T-helper 2 cell treated with Interferon-gamma antibody and Interleukin-4, amounts not matched to agents 5 μg/mL and 100 μg/mL, for 36 hours (primary cell): Measurements from ENCODE around the gene MPV17L.
"Not testable (repeated sequence)": the region's sequence is repeated elsewhere in the genome, so short reads cannot be mapped to it uniquely, and the experiment has no call there.

Experiments used
- DNase-seq: peaks from one replicate; pipeline ENCODE4 v3.0.0; 2021; ENCODE audit warnings: low spot score
- H3K27ac Mint-ChIP-seq: one replicate; pipeline ENCODE4 v1.8.0; 2021; ENCODE audit warnings: mild to moderate bottlenecking, mixed read lengths
- H3K27me3 Mint-ChIP-seq: one replicate; pipeline ENCODE4 v1.8.0; 2021; ENCODE audit warnings: low read depth, mixed read lengths
- H3K36me3 Mint-ChIP-seq: one replicate; pipeline ENCODE4 v1.8.0; 2021; ENCODE audit warnings: low read depth, mixed read lengths
- H3K4me1 Mint-ChIP-seq: one replicate; pipeline ENCODE4 v1.8.0; 2021; ENCODE audit warnings: low read depth, mixed read lengths
- H3K4me3 Mint-ChIP-seq: one replicate; pipeline ENCODE4 v1.8.0; 2022; ENCODE audit warnings: mild to moderate bottlenecking, moderate library complexity, mixed read lengths
- H3K9me3 Mint-ChIP-seq: one replicate; pipeline ENCODE4 v1.8.0; 2021; ENCODE audit warnings: mixed read lengths

The MPV17L gene

DNA sequence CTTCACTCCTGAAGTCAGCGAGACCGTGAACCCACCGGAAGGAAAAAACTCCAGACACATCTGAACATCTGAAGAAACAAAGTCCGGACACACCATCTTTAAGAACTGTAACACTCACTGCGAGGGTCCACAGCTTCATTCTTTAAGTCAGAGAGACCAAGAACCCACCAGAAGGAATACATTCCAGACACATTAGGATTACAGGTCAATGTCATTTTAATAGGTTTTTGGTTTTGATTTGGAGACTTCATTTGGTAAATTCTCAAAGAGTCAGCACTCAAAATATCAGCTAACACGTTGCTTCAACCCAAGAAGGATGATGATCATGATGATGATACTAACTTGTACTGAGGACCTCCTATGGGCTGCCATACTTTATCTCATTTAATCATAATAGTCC is 31.2 kb downstream of the MPV17L start:
- no peak overlapping the region for H3K27ac Mint-ChIP-seq
- H3K4me1 Mint-ChIP-seq = no peaks in the 10 kb centered on the region
- no peaks in the 10 kb centered on the region for H3K36me3 Mint-ChIP-seq
- DNase-seq = no peak
- H3K4me3 Mint-ChIP-seq = no peak overlapping the region
- H3K27me3 Mint-ChIP-seq = peaks cover 9% of the 10 kb centered on the region
- no peaks in the 10 kb centered on the region for H3K9me3 Mint-ChIP-seq

DNA sequence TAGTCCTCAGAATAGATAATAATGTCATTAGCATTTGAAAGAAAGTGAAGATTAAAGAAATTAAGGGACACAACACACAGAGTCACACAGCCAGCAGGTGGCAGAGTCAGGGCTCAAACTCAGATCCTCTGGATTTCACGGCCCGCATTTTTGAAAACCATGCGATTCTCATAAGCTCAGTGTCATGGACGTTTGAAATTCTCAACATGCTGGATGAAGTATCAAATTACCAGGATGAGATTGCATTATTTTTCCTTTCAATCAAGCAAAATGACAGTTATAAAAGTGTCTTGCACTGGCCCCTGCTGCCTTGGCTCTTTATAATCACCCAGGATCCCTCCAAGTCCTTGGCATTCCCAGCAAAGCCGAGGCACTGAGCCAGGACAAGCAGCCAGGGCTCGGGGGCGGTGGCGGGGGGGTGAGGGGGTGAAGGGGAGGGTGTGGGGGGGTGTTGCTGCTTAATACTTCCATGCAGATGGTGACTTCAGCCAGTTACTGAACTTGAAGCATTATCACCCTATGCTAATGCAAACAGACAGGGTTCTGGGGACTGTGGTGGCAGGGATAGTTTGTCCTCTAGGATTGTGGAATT is 32.2 kb downstream of the MPV17L start:
- DNase-seq = peak; percentile 36
- Mint-ChIP-seq H3K4me3 (no peak overlapping the region), H3K4me1 (no peaks in the 10 kb centered on the region), H3K27me3 (peaks cover 9% of the 10 kb centered on the region), H3K9me3 (no peaks in the 10 kb centered on the region), H3K27ac (no peak overlapping the region), H3K36me3 (no peaks in the 10 kb centered on the region)

DNA sequence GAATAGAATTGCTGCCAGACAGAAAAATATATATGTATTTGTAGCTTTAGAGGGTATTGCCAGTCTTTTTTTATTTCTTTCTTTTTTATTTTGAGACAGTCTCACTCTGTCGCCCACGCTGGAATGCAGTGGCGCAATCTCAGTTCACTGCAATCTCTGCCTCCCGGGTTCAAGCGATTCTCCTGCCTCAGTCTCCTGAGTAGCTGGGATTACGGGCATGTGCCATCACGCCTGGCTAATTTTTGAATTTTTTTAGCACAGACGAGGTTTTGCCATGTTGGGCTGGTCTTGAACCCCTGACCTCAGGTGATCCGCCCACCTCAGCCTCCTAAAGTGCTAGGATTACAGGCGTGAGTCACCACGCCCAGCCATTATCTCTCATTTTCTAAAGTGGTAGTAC is 35.3 kb downstream of the MPV17L start:
- not testable (repeated sequence) for DNase-seq, H3K4me3 Mint-ChIP-seq, H3K27ac Mint-ChIP-seq, H3K36me3 Mint-ChIP-seq, H3K9me3 Mint-ChIP-seq
- peaks cover 13% of the 10 kb centered on the region for H3K4me1 Mint-ChIP-seq
- peaks cover 23% of the 10 kb centered on the region for H3K27me3 Mint-ChIP-seq

DNA sequence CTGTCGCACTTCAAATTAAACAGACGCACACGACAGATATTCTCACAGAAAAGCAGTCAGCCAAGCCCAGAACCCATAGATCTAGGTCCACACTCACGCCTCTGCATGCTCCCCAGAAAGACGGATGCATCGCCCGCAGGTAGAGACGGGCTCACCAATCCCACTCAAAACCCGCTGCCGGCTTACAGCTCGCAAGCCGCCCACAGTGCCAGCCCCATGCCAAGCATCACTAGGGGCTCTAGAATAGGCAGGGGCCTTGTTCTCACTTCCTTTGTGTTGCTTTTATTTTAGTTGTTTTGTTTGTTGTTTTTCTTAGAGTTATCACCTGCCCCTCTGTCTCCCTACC is 38.5 kb downstream of the MPV17L start:
- H3K36me3 Mint-ChIP-seq = no peaks in the 10 kb centered on the region
- no peak overlapping the region for H3K27ac Mint-ChIP-seq
- H3K27me3 Mint-ChIP-seq = peaks cover 25% of the 10 kb centered on the region
- no peaks in the 10 kb centered on the region for H3K9me3 Mint-ChIP-seq
- peaks cover 13% of the 10 kb centered on the region for H3K4me1 Mint-ChIP-seq
- DNase-seq = no peak
- H3K4me3 Mint-ChIP-seq = peak overlapping the region; percentile 83

DNA sequence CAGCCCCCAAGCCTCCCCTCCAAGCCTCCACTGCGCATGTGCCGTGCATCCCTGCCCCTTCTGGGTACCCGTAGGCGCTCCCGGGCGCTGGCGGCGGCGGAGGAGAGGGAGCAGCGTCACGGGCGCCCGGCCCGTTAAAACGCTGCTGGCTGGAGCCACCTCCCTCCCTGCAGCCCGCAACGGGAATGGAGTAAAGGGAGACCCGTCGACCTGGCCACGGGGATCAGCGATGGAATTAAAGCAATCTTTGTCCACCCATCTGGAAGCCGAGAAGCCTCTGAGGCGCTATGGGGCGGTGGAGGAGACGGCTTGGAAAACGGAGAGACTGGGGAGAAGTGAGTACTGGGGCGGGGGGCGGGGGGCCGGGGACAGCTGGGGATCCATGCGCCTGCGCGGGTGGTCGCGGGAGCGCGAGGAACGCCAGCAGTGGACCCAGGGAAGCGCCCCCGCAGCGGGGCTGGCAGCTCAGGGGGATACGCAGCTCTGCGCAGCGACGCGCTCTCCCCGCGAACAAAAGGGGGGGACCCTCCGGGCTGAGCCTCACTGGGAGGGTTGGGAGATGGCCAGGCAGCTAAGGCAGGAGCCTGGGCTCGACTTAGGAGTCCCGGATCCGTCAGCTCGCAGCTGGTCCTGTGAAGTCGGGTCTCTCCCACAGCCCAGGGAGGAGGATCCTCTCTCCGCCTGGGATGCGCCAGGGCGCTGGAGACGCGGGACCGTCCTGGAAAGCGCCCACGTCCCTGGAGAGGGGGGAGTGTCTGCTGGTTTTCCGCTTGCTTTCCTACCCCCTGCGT is 39.1 kb downstream of the MPV17L start, which contains the start of gene BMERB1:
BMERB1 (plus strand) TSS at position 164 of the 791 bp plus-strand sequence; CDS start at position 230, 66 bp downstream.
- no peaks in the 10 kb centered on the region for H3K9me3 Mint-ChIP-seq
- H3K4me1 Mint-ChIP-seq = peaks cover 13% of the 10 kb centered on the region

DNA sequence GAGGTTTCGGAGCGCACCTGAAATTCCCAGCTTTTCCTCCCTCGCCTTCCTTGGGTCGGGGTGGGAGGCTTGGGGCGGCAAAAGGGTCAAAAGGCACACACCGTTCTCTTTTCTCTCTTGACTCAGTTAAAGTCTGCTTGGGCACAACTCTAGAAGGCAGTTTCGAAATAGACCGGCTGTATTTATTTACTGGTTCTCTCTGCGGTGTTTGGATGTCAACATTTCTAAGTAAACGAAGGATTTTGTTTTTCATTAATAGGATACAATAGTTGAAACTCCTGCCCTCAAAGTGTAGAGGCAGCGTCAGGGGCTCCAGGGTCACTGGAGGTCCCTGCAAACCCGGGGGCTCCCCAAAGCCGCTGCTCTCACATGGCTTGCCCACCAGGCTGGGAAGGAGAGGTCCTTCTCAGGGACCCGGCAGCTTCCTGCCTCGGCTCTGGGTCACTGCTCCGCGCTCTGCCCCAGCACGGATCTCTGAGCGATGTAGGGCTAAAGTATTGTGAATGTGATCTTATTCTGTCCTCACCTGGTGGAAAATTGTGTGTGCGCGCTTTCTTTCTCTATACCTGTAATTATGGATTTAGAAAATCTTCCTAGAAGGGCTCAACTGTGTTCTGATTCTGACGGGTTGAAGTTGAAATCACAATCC is 39.8 kb downstream of the MPV17L start:
- Mint-ChIP-seq H3K4me1 (peaks cover 13% of the 10 kb centered on the region), H3K36me3 (no peaks in the 10 kb centered on the region), H3K27ac (no peak overlapping the region), H3K9me3 (no peaks in the 10 kb centered on the region), H3K27me3 (peaks cover 25% of the 10 kb centered on the region), H3K4me3 (peak overlapping the region; percentile 83)
- no peak for DNase-seq

More for the DNA sequence above, 39.1 kb downstream of the MPV17L start, which contains the start of gene BMERB1:
- peak; percentile 49 for DNase-seq
- Mint-ChIP-seq H3K36me3 (no peaks in the 10 kb centered on the region), H3K27me3 (peaks cover 25% of the 10 kb centered on the region), H3K27ac (no peak within 1 kb of the TSS), H3K4me3 (peak within 1 kb of the TSS; percentile 83)

DNA sequence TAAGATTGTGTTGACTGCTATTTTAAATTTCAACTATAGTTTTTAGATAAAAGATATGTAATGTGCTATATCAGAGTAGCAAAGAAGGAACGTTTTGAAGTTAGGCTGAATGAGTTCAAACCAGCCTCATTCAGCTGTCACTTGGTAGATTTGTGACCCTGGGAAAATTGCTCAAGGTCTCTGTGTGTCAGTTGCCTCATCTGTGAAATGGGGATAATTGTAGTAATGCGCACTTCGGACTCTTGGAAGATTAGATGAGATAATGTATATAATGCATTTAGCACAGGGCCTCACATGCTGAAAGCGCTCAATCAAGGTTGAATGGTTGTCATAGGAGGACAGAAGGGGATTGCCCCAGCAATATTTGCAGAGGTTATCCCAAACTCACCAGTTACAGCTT is 43.5 kb downstream of the MPV17L start:
- Mint-ChIP-seq H3K36me3 (no peaks in the 10 kb centered on the region), H3K4me1 (peaks cover 11% of the 10 kb centered on the region), H3K9me3 (no peaks in the 10 kb centered on the region), H3K4me3 (no peak overlapping the region), H3K27ac (no peak overlapping the region), H3K27me3 (peaks cover 15% of the 10 kb centered on the region)
- no peak for DNase-seq

DNA sequence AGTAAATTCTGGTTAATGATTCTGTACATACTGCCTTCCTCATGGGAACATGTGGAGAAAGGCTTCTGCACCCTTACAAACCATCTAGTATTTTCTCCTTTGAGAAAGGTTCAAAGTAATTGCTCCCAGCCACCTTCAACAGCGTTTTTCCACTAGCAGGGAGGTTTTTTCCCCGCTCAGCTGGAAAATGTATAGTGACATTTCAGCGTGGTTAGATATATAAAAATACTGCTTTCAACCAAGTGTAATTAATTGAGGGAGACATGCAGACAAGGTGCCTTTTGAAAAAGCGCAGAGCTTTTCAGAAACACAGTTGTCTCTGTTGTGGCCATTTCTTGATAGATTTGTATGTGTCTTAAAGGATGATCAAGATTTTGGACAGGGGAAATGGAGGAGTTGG is 44.0 kb downstream of the MPV17L start:
- Mint-ChIP-seq H3K27ac (no peak overlapping the region), H3K27me3 (peaks cover 10% of the 10 kb centered on the region), H3K9me3 (no peaks in the 10 kb centered on the region), H3K4me1 (peaks cover 9% of the 10 kb centered on the region), H3K36me3 (no peaks in the 10 kb centered on the region), H3K4me3 (no peak overlapping the region)
- DNase-seq = no peak

DNA sequence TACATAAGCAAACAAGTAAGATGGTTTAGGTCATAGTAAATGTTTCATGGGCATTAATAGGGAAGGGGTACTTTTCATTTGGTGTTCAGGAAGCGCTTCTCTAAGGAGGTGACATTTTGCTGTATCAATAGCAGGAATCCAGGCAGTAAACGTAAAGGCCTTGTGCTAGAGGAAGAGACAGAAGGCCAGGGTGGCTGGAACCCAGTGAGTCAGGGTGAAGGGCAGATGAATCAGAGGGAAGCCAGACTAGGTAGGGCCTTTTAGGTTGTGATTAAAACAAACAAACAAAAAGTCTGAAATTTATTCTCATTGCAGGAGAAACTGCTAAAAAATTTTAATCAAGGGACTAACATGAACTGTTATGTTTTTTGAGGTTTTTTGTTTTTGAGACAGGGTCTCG is 45.3 kb downstream of the MPV17L start:
- no peak for DNase-seq
- Mint-ChIP-seq H3K4me1 (peaks cover under 1% of the 10 kb centered on the region), H3K4me3 (no peak overlapping the region), H3K9me3 (peaks cover 7% of the 10 kb centered on the region), H3K27ac (no peak overlapping the region), H3K27me3 (peaks cover 2% of the 10 kb centered on the region), H3K36me3 (no peaks in the 10 kb centered on the region)

DNA sequence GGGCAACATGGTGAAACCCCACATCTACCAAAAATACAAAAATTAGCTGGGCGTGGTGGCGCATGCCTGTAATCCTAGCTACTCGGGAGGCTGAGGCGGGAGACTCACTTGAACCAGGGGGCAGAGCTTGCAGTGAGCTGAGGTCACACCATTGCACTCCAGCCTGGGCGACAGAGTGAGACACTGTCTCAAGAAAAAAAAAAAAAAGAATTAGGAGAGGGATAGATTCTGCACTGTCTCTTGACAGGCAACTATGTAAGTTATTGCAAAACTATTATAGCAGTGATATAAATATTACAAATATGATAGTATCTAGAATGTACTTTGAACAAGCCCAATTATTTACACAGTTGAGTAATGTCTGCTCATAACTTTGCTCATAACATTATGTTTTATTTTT is 46.6 kb downstream of the MPV17L start:
- not testable (repeated sequence) for H3K27ac Mint-ChIP-seq, H3K27me3 Mint-ChIP-seq, H3K36me3 Mint-ChIP-seq, H3K4me1 Mint-ChIP-seq, H3K9me3 Mint-ChIP-seq, DNase-seq, H3K4me3 Mint-ChIP-seq

DNA sequence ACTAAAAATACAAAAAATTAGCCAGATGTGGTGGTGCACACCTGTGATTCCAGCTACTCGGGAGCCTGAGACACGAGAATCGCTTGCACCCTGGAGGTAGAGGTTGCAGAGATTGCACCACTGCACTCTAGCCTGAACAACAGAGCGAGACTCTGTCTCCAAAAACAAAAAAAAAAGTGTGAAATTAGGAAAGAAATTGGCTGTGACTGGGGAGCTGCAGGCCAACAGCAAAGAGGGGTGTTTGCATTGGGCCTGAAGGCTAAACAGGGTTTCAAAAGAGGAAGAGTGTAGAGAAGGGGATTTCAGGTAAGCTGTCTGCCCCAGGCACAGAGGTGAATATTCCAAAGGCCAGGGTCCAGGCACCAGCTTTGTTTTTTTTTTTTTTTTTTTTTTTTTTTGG is 48.2 kb downstream of the MPV17L start:
- Mint-ChIP-seq H3K4me1 (no peaks in the 10 kb centered on the region), H3K4me3 (no peak overlapping the region), H3K36me3 (no peaks in the 10 kb centered on the region), H3K9me3 (peaks cover 7% of the 10 kb centered on the region), H3K27ac (no peak overlapping the region), H3K27me3 (no peaks in the 10 kb centered on the region)
- DNase-seq = no peak

DNA sequence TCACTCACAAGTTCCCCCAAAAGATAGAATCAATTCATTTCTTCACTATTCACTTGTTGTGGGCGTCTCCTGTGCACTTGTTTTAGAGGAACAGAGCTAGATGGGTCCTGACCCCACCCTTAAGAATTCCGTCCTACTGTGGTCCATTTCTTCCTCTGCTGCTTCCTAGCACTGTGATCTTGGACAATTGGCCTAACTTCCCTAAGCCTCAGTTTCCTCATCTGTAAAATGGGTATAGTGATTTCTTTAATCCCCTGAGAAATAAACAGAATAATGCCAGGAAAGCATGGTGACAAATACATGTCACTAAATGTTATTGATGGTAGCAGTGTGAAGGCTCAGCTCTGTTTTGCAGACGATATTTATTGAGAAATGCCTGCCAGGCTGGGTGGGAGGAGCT is 48.7 kb downstream of the MPV17L start:
- Mint-ChIP-seq H3K9me3 (peaks cover 7% of the 10 kb centered on the region), H3K36me3 (no peaks in the 10 kb centered on the region), H3K4me3 (no peak overlapping the region), H3K27me3 (no peaks in the 10 kb centered on the region), H3K27ac (no peak overlapping the region), H3K4me1 (no peaks in the 10 kb centered on the region)
- DNase-seq = no peak

DNA sequence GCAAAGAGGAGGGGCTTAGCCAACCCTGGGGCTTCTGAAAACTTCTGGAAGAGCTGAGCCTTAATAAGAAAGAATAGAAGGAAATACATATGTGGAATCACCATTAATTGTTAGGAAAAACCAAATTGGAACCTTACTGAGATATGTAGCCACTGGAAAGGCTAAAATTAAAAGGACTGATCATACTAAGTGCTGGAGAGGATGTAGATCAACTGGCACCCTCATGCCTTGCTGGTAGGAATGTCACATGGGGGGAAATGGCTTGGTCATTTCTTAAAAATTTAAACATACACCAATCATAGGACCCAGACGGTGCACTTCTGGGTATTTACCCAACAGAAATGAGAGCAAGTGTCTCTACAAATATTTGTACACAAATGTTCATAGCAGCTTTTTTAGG is 49.9 kb downstream of the MPV17L start:
- no peaks in the 10 kb centered on the region for H3K27me3 Mint-ChIP-seq
- H3K36me3 Mint-ChIP-seq = no peaks in the 10 kb centered on the region
- DNase-seq = no peak
- peaks cover 7% of the 10 kb centered on the region for H3K9me3 Mint-ChIP-seq
- H3K4me1 Mint-ChIP-seq = no peaks in the 10 kb centered on the region
- no peak overlapping the region for H3K27ac Mint-ChIP-seq
- H3K4me3 Mint-ChIP-seq = no peak overlapping the region

DNA sequence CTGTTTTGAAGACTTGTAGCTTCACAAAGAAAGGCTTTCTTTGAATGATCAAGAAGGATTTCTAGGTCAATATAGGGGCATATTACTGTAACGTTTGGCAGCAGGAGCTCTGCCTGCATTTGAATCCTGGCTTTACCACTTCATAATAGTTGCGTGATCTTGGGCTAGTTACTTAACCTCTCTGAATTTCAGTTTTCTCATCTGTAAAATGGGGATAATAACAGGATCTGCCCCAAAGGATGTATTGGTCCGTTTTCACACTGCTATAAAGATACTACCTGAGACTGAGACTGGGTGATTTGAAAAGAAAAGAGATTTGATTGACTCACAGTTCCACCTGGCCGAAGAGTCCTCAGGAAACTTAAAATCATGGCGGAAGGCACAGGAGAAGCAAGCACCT is 51.3 kb downstream of the MPV17L start:
- Mint-ChIP-seq H3K36me3 (no peaks in the 10 kb centered on the region), H3K4me1 (no peaks in the 10 kb centered on the region), H3K27me3 (no peaks in the 10 kb centered on the region), H3K9me3 (peaks cover 7% of the 10 kb centered on the region), H3K27ac (no peak overlapping the region), H3K4me3 (no peak overlapping the region)
- DNase-seq = no peak
